ENCODE data around the gene HDAC1.

The HDAC1 gene

GRCh38 chr1:32333251-32333963, 41.5 kb downstream of the HDAC1 start:
- Histone ChIP-seq H2AFZ (ENCODE audit: low read length) (no peak overlapping the region), H3F3A (ENCODE audit: low read depth) (no peaks in the 10 kb centered on the region; the same call in 1 of the 2 replicates), H3K79me2 (ENCODE audit: insufficient read depth, low read length) (peaks cover 38% of the 10 kb centered on the region), H3K36me3 (ENCODE audit: insufficient read depth, low read length) (peaks cover 58% of the 10 kb centered on the region; the same call in 1 of the 2 replicates), H4K20me1 (ENCODE audit: insufficient read depth, low read length, poor library complexity, severe bottlenecking) (peaks cover 49% of the 10 kb centered on the region), H3K4me3 (ENCODE audit: low read length, poor library complexity, severe bottlenecking) (peak overlapping the region; percentile 78), H3K9me3 (ENCODE audit: insufficient read depth, low read depth, low read length) (no peaks in the 10 kb centered on the region), H3K9ac (ENCODE audit: low read depth, low read length, poor library complexity, severe bottlenecking) (peak overlapping the region; percentile 75), H3K4me2 (ENCODE audit: low read depth, low read length, poor library complexity, severe bottlenecking) (peak overlapping the region; percentile 75), H3K9me2 (replicated peaks; ENCODE audit: low read depth, low read length) (no peaks in the 10 kb centered on the region), H3K27me3 (ENCODE audit: insufficient read depth, low read length, poor library complexity, severe bottlenecking) (no peaks in the 10 kb centered on the region), H3K4me1 (ENCODE audit: insufficient read depth, low read length, poor library complexity, severe bottlenecking) (peaks cover 27% of the 10 kb centered on the region)
- TF ChIP-seq EZH2phosphoT487 (IDR thresholded peaks at IDR 0.05; ENCODE audit: borderline replicate concordance) (no peak), CTCF (conservative IDR thresholded peaks at IDR 0.05; ENCODE audit: low read length) (no peak)

GRCh38 chr1:32334274-32334861, 42.5 kb downstream of the HDAC1 start:
- Histone ChIP-seq H2AFZ (ENCODE audit: low read length) (no peak overlapping the region), H3K9me3 (ENCODE audit: insufficient read depth, low read depth, low read length) (no peaks in the 10 kb centered on the region), H3K79me2 (ENCODE audit: insufficient read depth, low read length) (peaks cover 38% of the 10 kb centered on the region), H3K9me2 (replicated peaks; ENCODE audit: low read depth, low read length) (no peaks in the 10 kb centered on the region), H3K36me3 (ENCODE audit: insufficient read depth, low read length) (peaks cover 48% of the 10 kb centered on the region; the same call in 1 of the 2 replicates), H3K9ac (ENCODE audit: low read depth, low read length, poor library complexity, severe bottlenecking) (peak overlapping the region; percentile 75), H3K27me3 (ENCODE audit: insufficient read depth, low read length, poor library complexity, severe bottlenecking) (no peaks in the 10 kb centered on the region), H3F3A (ENCODE audit: low read depth) (no peaks in the 10 kb centered on the region; the same call in 1 of the 2 replicates), H3K4me2 (ENCODE audit: low read depth, low read length, poor library complexity, severe bottlenecking) (peak overlapping the region; percentile 75), H4K20me1 (ENCODE audit: insufficient read depth, low read length, poor library complexity, severe bottlenecking) (peaks cover 46% of the 10 kb centered on the region), H3K4me1 (ENCODE audit: insufficient read depth, low read length, poor library complexity, severe bottlenecking) (peaks cover 27% of the 10 kb centered on the region), H3K4me3 (ENCODE audit: low read length, poor library complexity, severe bottlenecking) (peak overlapping the region; percentile 78)
- TF ChIP-seq CTCF (conservative IDR thresholded peaks at IDR 0.05; ENCODE audit: low read length) (no peak), EZH2phosphoT487 (IDR thresholded peaks at IDR 0.05; ENCODE audit: borderline replicate concordance) (no peak)

- Histone ChIP-seq H3K27me3 (ENCODE audit: insufficient read depth, low read length, poor library complexity, severe bottlenecking) (no peaks in the 10 kb centered on the region), H3K9me2 (replicated peaks; ENCODE audit: low read depth, low read length) (no peaks in the 10 kb centered on the region), H3K9me3 (ENCODE audit: insufficient read depth, low read depth, low read length) (no peaks in the 10 kb centered on the region), H3K36me3 (ENCODE audit: insufficient read depth, low read length) (peaks cover 42% of the 10 kb centered on the region; the same call in 1 of the 2 replicates), H3K4me3 (ENCODE audit: low read length, poor library complexity, severe bottlenecking) (peak overlapping the region; percentile 78), H3K79me2 (ENCODE audit: insufficient read depth, low read length) (peaks cover 38% of the 10 kb centered on the region), H4K20me1 (ENCODE audit: insufficient read depth, low read length, poor library complexity, severe bottlenecking) (peaks cover 46% of the 10 kb centered on the region), H3F3A (ENCODE audit: low read depth) (no peaks in the 10 kb centered on the region; the same call in 1 of the 2 replicates), H2AFZ (ENCODE audit: low read length) (no peak overlapping the region), H3K4me1 (ENCODE audit: insufficient read depth, low read length, poor library complexity, severe bottlenecking) (peaks cover 27% of the 10 kb centered on the region), H3K9ac (ENCODE audit: low read depth, low read length, poor library complexity, severe bottlenecking) (peak overlapping the region; percentile 75), H3K4me2 (ENCODE audit: low read depth, low read length, poor library complexity, severe bottlenecking) (peak overlapping the region; percentile 75)
- TF ChIP-seq EZH2phosphoT487 (IDR thresholded peaks at IDR 0.05; ENCODE audit: borderline replicate concordance) (no peak), CTCF (conservative IDR thresholded peaks at IDR 0.05; ENCODE audit: low read length) (peak; percentile 78)
Observed at GRCh38 chr1:32334864-32335534, 43.1 kb downstream of the HDAC1 start.
